GM21390 (cell line): Measurements from ENCODE around the gene IL17A.
"Not testable (repeated sequence)": the region's sequence is repeated elsewhere in the genome, so short reads cannot be mapped to it uniquely, and the experiment has no call there.

Source experiments
- ATAC-seq: cut with Tn5 transposase; IDR thresholded peaks from one replicate; pipeline ENCODE4 v1.9.1; 2021; ENCODE audit not compliant: unreplicated experiment

The IL17A gene

GRCh38 chr6:52162940-52163908, 23.0 kb upstream of the IL17A start:
- ATAC-seq, result peak; percentile 69

GRCh38 chr6:52164319-52165094, 21.7 kb upstream of the IL17A start:
- no peak for ATAC-seq

GRCh38 chr6:52167267-52167666, 18.9 kb upstream of the IL17A start:
- ATAC-seq, result no peak

- not testable (repeated sequence) for ATAC-seq
Measured at GRCh38 chr6:52168351-52168750, 17.8 kb upstream of the IL17A start.

GRCh38 chr6:52174118-52174517, 12.1 kb upstream of the IL17A start:
- ATAC-seq, result no peak

GRCh38 chr6:52176550-52176949, 9.6 kb upstream of the IL17A start:
- ATAC-seq, result peak; percentile 88

GRCh38 chr6:52177961-52178360, 8.2 kb upstream of the IL17A start:
- ATAC-seq, result no peak

- ATAC-seq, result peak; percentile 79
Measured at GRCh38 chr6:52180787-52181558, 5.2 kb upstream of the IL17A start.

GRCh38 chr6:52183131-52183713, 3.0 kb upstream of the IL17A start:
- ATAC-seq, result no peak

GRCh38 chr6:52186480-52186879, 305 bp downstream of the IL17A start:
- peak; percentile 91 for ATAC-seq

- no peak for ATAC-seq
Measured at GRCh38 chr6:52187098-52187497, 923 bp downstream of the IL17A start.

GRCh38 chr6:52189974-52190373, 3.8 kb downstream of the IL17A start:
- ATAC-seq, result no peak

GRCh38 chr6:52190409-52190808, 4.2 kb downstream of the IL17A start:
- ATAC-seq, result peak; percentile 41

- no peak for ATAC-seq
Measured at GRCh38 chr6:52191824-52192223, 5.6 kb downstream of the IL17A start.

- no peak for ATAC-seq
Measured at GRCh38 chr6:52195886-52196285, 9.7 kb downstream of the IL17A start.

- not testable (repeated sequence) for ATAC-seq
Measured at GRCh38 chr6:52200088-52200487, 13.9 kb downstream of the IL17A start.

- no peak for ATAC-seq
Measured at GRCh38 chr6:52201046-52201445, 14.9 kb downstream of the IL17A start.

GRCh38 chr6:52201493-52201892, 15.3 kb downstream of the IL17A start:
- ATAC-seq, result no peak

- ATAC-seq, result no peak
Measured at GRCh38 chr6:52207066-52207465, 20.9 kb downstream of the IL17A start.

- no peak for ATAC-seq
Measured at GRCh38 chr6:52208612-52209011, 22.4 kb downstream of the IL17A start.

GRCh38 chr6:52209770-52210169, 23.6 kb downstream of the IL17A start:
- peak; percentile 47 for ATAC-seq
